Loucy (cell line): ENCODE results near the gene OLA1.

Source experiments
- H2AFZ ChIP-seq: fragments of 200-600 bp; sonication (generic); 2 replicates; pipeline ENCODE4 v1.6.0; 2016; ENCODE audit warnings: antibody characterized with exemption, mild to moderate bottlenecking, low read length, moderate library complexity
- H3F3A ChIP-seq: fragments of 200-600 bp; 2 replicates; pipeline ENCODE4 v1.6.0; 2016; ENCODE audit warnings: antibody characterized with exemption, low read depth, mild to moderate bottlenecking
- H3K27me3 ChIP-seq: fragments of 200-600 bp; sonication (generic); 2 replicates; pipeline ENCODE4 v1.6.1; 2014; ENCODE audit warnings: low read length, mild to moderate bottlenecking; ENCODE audit not compliant: insufficient read depth, poor library complexity, severe bottlenecking
- H3K36me3 ChIP-seq: fragments of 200-600 bp; sonication (generic); 2 replicates; pipeline ENCODE4 v1.6.1; 2016; ENCODE audit warnings: low read length; ENCODE audit not compliant: insufficient read depth
- H3K4me1 ChIP-seq: fragments of 200-600 bp; sonication (generic); 2 replicates; pipeline ENCODE4 v1.5.1; 2014; ENCODE audit warnings: low read length, mild to moderate bottlenecking; ENCODE audit not compliant: insufficient read depth, poor library complexity, severe bottlenecking
- H3K4me2 ChIP-seq: fragments of 200-600 bp; sonication (generic); 2 replicates; pipeline ENCODE4 v1.6.0; 2014; ENCODE audit warnings: antibody characterized with exemption, low read length, low read depth, mild to moderate bottlenecking; ENCODE audit not compliant: poor library complexity, severe bottlenecking
- H3K4me3 ChIP-seq: fragments of 200-600 bp; sonication (generic); 2 replicates; pipeline ENCODE4 v1.5.1; 2014; ENCODE audit warnings: low read length, mild to moderate bottlenecking, mixed read lengths; ENCODE audit not compliant: poor library complexity, severe bottlenecking
- H3K79me2 ChIP-seq: fragments of 200-600 bp; sonication (generic); 2 replicates; pipeline ENCODE4 v1.6.1; 2014; ENCODE audit warnings: low read length; ENCODE audit not compliant: insufficient read depth
- H3K9ac ChIP-seq: fragments of 200-600 bp; sonication (generic); 2 replicates; pipeline ENCODE4 v1.6.0; 2014; ENCODE audit warnings: mild to moderate bottlenecking, low read depth, low read length, moderate library complexity; ENCODE audit not compliant: poor library complexity, severe bottlenecking
- H3K9me2 ChIP-seq: fragments of 200-600 bp; sonication (generic); replicated peaks from 2 replicates; pipeline ENCODE4 v1.6.1; 2016; ENCODE audit warnings: low read depth, low read length, mixed read lengths
- H3K9me3 ChIP-seq: fragments of 200-600 bp; sonication (generic); 2 replicates; pipeline ENCODE4 v1.6.1; 2014; ENCODE audit warnings: mild to moderate bottlenecking, antibody characterized with exemption, low read length, low read depth; ENCODE audit not compliant: insufficient read depth
- H4K20me1 ChIP-seq: fragments of 200-600 bp; sonication (generic); 2 replicates; pipeline ENCODE4 v1.6.0; 2014; ENCODE audit warnings: antibody characterized with exemption, low read length, mild to moderate bottlenecking; ENCODE audit not compliant: insufficient read depth, poor library complexity, severe bottlenecking
- CTCF ChIP-seq: fragments of 200-600 bp; sonication (generic); conservative IDR thresholded peaks from 2 replicates; pipeline ENCODE4 v1.5.1; 2014; ENCODE audit warnings: mild to moderate bottlenecking, antibody characterized with exemption, low read length
- EZH2phosphoT487 ChIP-seq: fragments of 200-600 bp; IDR thresholded peaks from 2 replicates; pipeline ENCODE4 v1.6.1; 2018; ENCODE audit warnings: antibody characterized with exemption, mild to moderate bottlenecking, moderate library complexity, borderline replicate concordance

Gene OLA1

GRCh38 chr2:174180726-174181236, 67.6 kb downstream of the OLA1 start:
- Histone ChIP-seq H3K36me3 (peaks cover 20% of the 10 kb centered on the region; the same call in 1 of the 2 replicates), H3K9me2 (no peaks in the 10 kb centered on the region), H2AFZ (no peak overlapping the region), H3F3A (no peaks in the 10 kb centered on the region), H3K4me3 (no peak overlapping the region), H4K20me1 (peaks cover 18% of the 10 kb centered on the region), H3K4me2 (no peak overlapping the region), H3K4me1 (peaks cover 13% of the 10 kb centered on the region), H3K27me3 (no peaks in the 10 kb centered on the region), H3K9me3 (peaks cover under 1% of the 10 kb centered on the region; the same call in 1 of the 2 replicates), H3K79me2 (peaks cover 40% of the 10 kb centered on the region; the same call in 1 of the 2 replicates), H3K9ac (no peak overlapping the region)
- TF ChIP-seq CTCF (no peak; the same call in 1 of the 2 replicates), EZH2phosphoT487 (no peak)

DNA sequence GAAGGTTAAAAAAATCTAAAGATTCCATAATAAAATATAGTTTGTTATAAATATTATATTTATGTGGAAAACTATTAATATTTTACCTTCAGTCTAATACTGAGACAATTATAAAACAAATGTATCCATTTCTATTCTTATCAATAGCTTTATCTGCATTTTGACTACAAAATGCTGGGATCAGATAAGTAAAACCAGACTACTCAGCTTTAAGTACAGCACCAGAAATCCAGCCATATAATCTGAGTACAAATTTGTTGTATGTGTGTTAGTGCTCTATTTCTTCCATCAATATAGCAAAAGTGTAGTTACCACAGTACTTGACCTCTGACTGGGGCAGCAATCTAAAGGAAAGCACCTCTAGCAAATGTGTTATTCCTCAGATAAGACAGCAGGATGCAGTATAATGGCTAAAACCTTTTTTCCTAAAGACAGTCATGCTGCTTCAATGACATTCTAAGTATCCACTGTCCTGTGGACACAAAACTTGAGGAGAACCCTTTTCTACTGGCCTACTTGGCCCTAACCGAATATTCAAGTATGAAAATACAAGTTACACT, 68.1 kb downstream of the OLA1 start:
- Histone ChIP-seq H3K36me3 (peaks cover 24% of the 10 kb centered on the region; the same call in 1 of the 2 replicates), H3K27me3 (no peaks in the 10 kb centered on the region), H3K4me3 (no peak overlapping the region), H3K4me1 (peaks cover 13% of the 10 kb centered on the region), H3K9me3 (peaks cover 6% of the 10 kb centered on the region; the same call in 1 of the 2 replicates), H3K79me2 (peaks cover 40% of the 10 kb centered on the region; the same call in 1 of the 2 replicates), H3F3A (no peaks in the 10 kb centered on the region), H3K9me2 (no peaks in the 10 kb centered on the region), H3K9ac (no peak overlapping the region), H3K4me2 (no peak overlapping the region), H2AFZ (no peak overlapping the region), H4K20me1 (peaks cover 13% of the 10 kb centered on the region)
- TF ChIP-seq CTCF (peak; percentile 37), EZH2phosphoT487 (no peak)

GRCh38 chr2:174177316-174177890, 70.9 kb downstream of the OLA1 start:
- Histone ChIP-seq H3K36me3 (peaks cover 14% of the 10 kb centered on the region; the same call in 1 of the 2 replicates), H3K79me2 (peaks cover 34% of the 10 kb centered on the region), H3K4me2 (no peak overlapping the region), H4K20me1 (peaks cover 9% of the 10 kb centered on the region), H3K9me3 (peaks cover 25% of the 10 kb centered on the region), H3K4me3 (no peak overlapping the region), H3F3A (peaks cover 10% of the 10 kb centered on the region; the same call in 1 of the 2 replicates), H2AFZ (no peak overlapping the region), H3K27me3 (no peaks in the 10 kb centered on the region), H3K4me1 (peaks cover 23% of the 10 kb centered on the region), H3K9me2 (no peaks in the 10 kb centered on the region), H3K9ac (no peak overlapping the region)
- TF ChIP-seq CTCF (no peak), EZH2phosphoT487 (no peak)
